ENCODE measurements around the gene GABRP.

Gene GABRP

GRCh38 chr5:170758481-170758880, 25.0 kb upstream of the GABRP start:
- no peaks in the 10 kb centered on the region for H3K9me3 ChIP-seq (ENCODE audit: control insufficient read depth, insufficient read depth, low read depth, low read length)
- TF ChIP-seq ZNF629 (tag by site-specific recombination; IDR thresholded peaks at IDR 0.05) (no peak), REST (tag by site-specific recombination; IDR thresholded peaks at IDR 0.05) (no peak), ZFP3 (tag by site-specific recombination; IDR thresholded peaks at IDR 0.05; ENCODE audit: low read depth) (no peak), ZNF701 (tag by site-specific recombination; IDR thresholded peaks at IDR 0.05) (no peak), ZBTB7A (tag by site-specific recombination; IDR thresholded peaks at IDR 0.05; ENCODE audit: low read depth) (no peak), ZNF140 (tag by site-specific recombination; IDR thresholded peaks at IDR 0.05) (no peak), ZFP41 (tag by site-specific recombination; IDR thresholded peaks at IDR 0.05; ENCODE audit: borderline replicate concordance) (no peak), ZBTB49 (tag by site-specific recombination; IDR thresholded peaks at IDR 0.05; ENCODE audit: low read depth) (no peak), ZNF10 (tag by site-specific recombination; IDR thresholded peaks at IDR 0.05) (no peak), AEBP2 (tag by site-specific recombination; IDR thresholded peaks at IDR 0.05; ENCODE audit: borderline replicate concordance) (no peak), ZSCAN16 (tag by site-specific recombination; IDR thresholded peaks at IDR 0.05) (no peak), ZBTB8A (tag by site-specific recombination; IDR thresholded peaks at IDR 0.05) (no peak), ZNF280D (tag by site-specific recombination; IDR thresholded peaks at IDR 0.05) (no peak), ZNF18 (tag by site-specific recombination; IDR thresholded peaks at IDR 0.05) (no peak), ZNF600 (tag by site-specific recombination; IDR thresholded peaks at IDR 0.05) (no peak), ZNF558 (tag by site-specific recombination; IDR thresholded peaks at IDR 0.05) (no peak), ZNF692 (tag by site-specific recombination; IDR thresholded peaks at IDR 0.05) (no peak)
- peaks cover 8% of the 10 kb centered on the region for H3K4me1 ChIP-seq (ENCODE audit: control insufficient read depth, insufficient read depth, low read length)
- no peak overlapping the region for H3K4me3 ChIP-seq (ENCODE audit: low read depth, low read length)
- H3K36me3 ChIP-seq (ENCODE audit: control insufficient read depth in 2 of 2, insufficient read depth in 1 of 2, low read length in 2 of 2): no peaks in the 10 kb centered on the region
- no peak overlapping the region for H3K27ac ChIP-seq (ENCODE audit: extremely low read depth, low read depth, low read length)
- ChIA-PET POLR2A (no interaction called here), CTCF (interaction anchor here (0.6 kb wide), 1 partner anchor 36 kb away, joined by 3 read pairs; no protein-coding TSS in a partner anchor)

All from HEK293 (cell line).